T-helper 1 cell treated with Interleukin-12 subunit alpha and Interleukin-12 subunit beta and Interleukin-4 antibody, amounts not matched to agents 30 μg/mL and 1 μg/mL, for 36 hours (primary cell): ENCODE data around the gene IQSEC2.

ENCODE experiments used
- H3K27ac Mint-ChIP-seq: one replicate; pipeline ENCODE4 v1.8.0; 2021; ENCODE audit warnings: mild to moderate bottlenecking, mixed read lengths
- H3K27me3 Mint-ChIP-seq: one replicate; pipeline ENCODE4 v1.8.0; 2021; ENCODE audit warnings: low read depth, mixed read lengths
- H3K36me3 Mint-ChIP-seq: one replicate; pipeline ENCODE4 v1.8.0; 2021; ENCODE audit warnings: low read depth, mixed read lengths
- H3K4me1 Mint-ChIP-seq: one replicate; pipeline ENCODE4 v1.8.0; 2021; ENCODE audit warnings: low read depth, mixed read lengths
- H3K4me3 Mint-ChIP-seq: one replicate; pipeline ENCODE4 v1.8.0; 2021; ENCODE audit warnings: mild to moderate bottlenecking, moderate library complexity, mixed read lengths
- H3K9me3 Mint-ChIP-seq: one replicate; pipeline ENCODE4 v1.8.0; 2021; ENCODE audit warnings: mixed read lengths

The IQSEC2 gene

DNA sequence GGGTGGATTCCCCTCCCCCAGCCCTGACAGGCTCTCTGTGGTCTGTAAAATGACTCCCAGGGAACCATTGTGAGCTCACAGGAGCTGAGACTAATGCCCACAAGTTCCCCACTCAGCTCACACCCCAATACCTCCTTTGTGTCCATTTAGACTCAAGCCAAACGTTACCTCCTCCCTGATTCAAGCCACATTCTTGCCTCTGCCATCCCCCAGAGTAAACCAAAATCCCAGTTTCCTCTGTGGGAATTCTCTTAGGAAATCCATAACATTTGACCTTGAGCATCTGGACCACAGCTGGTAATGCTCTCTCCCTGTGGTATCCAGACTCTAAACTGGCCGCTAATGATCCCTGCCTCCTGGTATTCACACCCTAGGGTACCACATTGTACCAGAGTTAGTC, 30.1 kb downstream of the IQSEC2 start:
- Mint-ChIP-seq H3K27ac (no peak overlapping the region), H3K4me1 (no peaks in the 10 kb centered on the region), H3K4me3 (no peak overlapping the region)

DNA sequence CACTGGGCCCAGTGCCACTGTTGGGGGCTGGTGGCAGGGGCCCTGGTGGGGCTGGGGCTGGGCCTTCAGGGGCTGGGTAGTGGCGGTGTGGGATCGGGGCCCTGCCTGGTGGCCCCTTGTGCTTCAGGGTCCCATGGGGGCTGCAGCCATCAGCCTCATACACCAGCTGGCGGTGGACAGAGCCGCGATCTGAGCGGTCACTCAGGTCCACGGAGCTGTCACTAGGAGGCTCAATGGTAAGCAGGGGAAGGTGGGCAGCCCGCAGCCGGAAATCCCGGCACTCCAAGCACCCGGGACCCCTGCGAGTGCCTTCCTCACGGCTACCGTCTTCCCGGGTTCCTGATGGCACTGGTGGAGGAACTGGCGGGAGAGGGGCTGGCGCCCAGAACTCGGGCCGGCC, 30.8 kb downstream of the IQSEC2 start:
- H3K27me3 Mint-ChIP-seq: peaks cover 6% of the 10 kb centered on the region
- no peaks in the 10 kb centered on the region for H3K9me3 Mint-ChIP-seq
- no peaks in the 10 kb centered on the region for H3K36me3 Mint-ChIP-seq
- H3K4me1 Mint-ChIP-seq: no peaks in the 10 kb centered on the region
- H3K27ac Mint-ChIP-seq: no peak overlapping the region
- H3K4me3 Mint-ChIP-seq: no peak overlapping the region

More for the DNA sequence above, 30.1 kb downstream of the IQSEC2 start:
- Mint-ChIP-seq H3K9me3 (no peaks in the 10 kb centered on the region), H3K36me3 (no peaks in the 10 kb centered on the region), H3K27me3 (peaks cover 3% of the 10 kb centered on the region)

DNA sequence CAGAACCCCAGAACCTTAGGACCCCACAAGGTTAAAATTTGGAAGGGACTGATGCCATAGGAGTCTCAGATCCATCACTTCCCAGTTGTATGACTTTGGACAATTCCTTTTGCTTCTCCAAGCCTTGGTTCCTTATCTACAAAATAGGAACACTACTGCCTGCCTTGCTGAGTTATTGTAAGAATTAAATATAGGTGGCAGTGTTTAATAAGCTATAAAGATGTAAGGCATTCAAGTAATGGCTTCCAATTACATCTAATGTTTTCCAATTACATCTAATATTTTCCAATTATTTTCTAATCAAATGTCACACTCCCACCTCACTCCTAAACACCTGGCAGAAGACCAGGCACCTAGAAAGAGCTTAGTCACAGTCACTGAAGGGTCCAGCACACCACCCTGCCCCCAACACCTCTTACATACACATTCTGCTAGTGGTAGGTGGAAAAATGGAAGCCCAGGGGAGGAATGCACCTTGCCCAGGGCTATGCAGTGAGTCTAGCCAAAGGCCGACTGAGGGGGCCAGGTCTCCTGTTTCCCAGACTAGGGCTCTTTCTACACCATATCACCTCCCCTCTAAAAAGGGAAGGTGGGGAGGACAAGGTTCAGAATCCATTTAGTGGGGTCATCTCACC, 31.9 kb downstream of the IQSEC2 start:
- H3K27me3 Mint-ChIP-seq: peaks cover 6% of the 10 kb centered on the region
- H3K4me1 Mint-ChIP-seq: no peaks in the 10 kb centered on the region
- H3K36me3 Mint-ChIP-seq: no peaks in the 10 kb centered on the region
- H3K27ac Mint-ChIP-seq: no peak overlapping the region
- H3K4me3 Mint-ChIP-seq: no peak overlapping the region
- H3K9me3 Mint-ChIP-seq: no peaks in the 10 kb centered on the region

DNA sequence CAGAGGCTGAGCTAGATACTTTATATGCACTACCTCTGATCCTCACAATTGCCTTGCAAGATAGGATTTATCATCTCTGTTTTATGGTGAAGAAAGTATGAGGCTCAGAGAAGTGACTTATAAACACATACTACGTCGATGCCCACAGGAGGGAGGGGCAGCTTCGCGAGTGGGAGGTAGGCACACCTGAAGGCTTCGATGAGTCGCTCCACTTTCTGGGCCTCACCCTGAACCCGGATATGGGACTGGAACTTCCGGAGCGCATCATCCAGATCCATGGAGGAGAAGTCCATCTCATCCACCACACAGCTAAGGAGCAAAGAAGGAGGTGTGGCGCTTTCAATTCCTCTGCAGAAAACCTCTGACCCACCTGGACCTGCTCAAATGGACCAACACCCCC, 33.5 kb downstream of the IQSEC2 start:
- no peaks in the 10 kb centered on the region for H3K4me1 Mint-ChIP-seq
- no peaks in the 10 kb centered on the region for H3K9me3 Mint-ChIP-seq
- no peaks in the 10 kb centered on the region for H3K36me3 Mint-ChIP-seq
- H3K27ac Mint-ChIP-seq: no peak overlapping the region
- peaks cover 6% of the 10 kb centered on the region for H3K27me3 Mint-ChIP-seq
- H3K4me3 Mint-ChIP-seq: no peak overlapping the region

DNA sequence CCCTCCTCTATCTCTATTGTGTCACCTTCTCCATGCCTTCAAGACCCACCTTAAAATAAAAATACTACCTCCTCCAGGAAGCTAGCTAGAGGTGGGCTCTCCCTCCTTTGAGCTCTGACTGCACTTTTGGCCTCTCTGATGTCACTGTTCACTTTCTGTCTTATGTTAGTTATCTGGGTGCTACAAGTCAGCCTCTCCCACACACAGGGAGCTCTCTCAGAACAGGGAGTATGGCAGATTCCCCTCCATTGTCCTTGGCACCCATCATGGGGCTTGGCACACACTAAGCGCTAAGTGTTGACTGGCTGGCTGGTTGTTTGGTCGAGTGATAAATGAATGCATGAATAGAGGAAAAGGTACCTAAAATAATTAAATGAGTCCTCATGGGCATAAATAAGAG, 35.2 kb downstream of the IQSEC2 start:
- H3K27ac Mint-ChIP-seq: no peak overlapping the region
- H3K27me3 Mint-ChIP-seq: peaks cover 6% of the 10 kb centered on the region
- no peaks in the 10 kb centered on the region for H3K36me3 Mint-ChIP-seq
- H3K4me3 Mint-ChIP-seq: no peak overlapping the region
- H3K4me1 Mint-ChIP-seq: no peaks in the 10 kb centered on the region
- no peaks in the 10 kb centered on the region for H3K9me3 Mint-ChIP-seq

DNA sequence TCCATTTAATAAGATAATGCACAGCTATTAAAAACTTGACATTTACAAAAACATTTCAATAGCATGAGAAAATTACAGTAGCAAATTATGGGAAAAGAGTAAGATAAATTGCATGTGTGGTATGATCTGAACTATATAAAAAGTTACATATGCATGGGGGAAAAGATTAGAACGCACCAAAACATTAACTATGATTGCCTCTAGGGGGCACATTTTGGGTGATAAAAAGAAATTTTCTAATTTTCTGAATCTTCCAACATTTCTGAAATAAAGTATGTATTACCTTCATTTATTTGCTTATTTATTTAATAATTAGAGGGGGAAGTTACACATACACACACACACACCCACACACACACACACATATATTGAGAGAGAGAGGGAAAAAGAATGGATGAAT, 36.8 kb downstream of the IQSEC2 start:
- Mint-ChIP-seq H3K9me3 (no peaks in the 10 kb centered on the region), H3K27ac (no peak overlapping the region), H3K4me3 (no peak overlapping the region), H3K36me3 (no peaks in the 10 kb centered on the region), H3K4me1 (no peaks in the 10 kb centered on the region), H3K27me3 (peaks cover 6% of the 10 kb centered on the region)

DNA sequence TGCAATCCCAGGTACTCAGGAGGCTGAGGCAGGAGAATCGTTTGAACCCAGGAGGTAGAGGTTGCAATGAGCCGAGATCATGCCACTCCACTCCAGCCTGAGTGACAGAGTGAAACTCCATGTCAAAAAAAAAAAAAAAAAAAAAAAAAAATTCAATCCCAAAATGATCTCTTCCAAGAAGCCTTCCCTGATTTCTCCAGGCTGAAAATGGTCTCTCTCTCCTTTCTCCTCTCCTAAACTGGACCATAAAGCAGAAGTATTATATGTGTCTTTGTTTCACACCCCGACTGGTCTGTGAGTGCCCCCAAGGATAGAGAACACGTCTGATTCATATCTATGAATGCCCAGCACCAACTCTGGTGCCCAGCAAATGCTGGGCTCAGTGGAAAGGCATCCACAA, 39.1 kb downstream of the IQSEC2 start:
- H3K4me1 Mint-ChIP-seq: no peaks in the 10 kb centered on the region
- no peak overlapping the region for H3K27ac Mint-ChIP-seq
- no peak overlapping the region for H3K4me3 Mint-ChIP-seq
- peaks cover 6% of the 10 kb centered on the region for H3K27me3 Mint-ChIP-seq
- no peaks in the 10 kb centered on the region for H3K36me3 Mint-ChIP-seq
- no peaks in the 10 kb centered on the region for H3K9me3 Mint-ChIP-seq

DNA sequence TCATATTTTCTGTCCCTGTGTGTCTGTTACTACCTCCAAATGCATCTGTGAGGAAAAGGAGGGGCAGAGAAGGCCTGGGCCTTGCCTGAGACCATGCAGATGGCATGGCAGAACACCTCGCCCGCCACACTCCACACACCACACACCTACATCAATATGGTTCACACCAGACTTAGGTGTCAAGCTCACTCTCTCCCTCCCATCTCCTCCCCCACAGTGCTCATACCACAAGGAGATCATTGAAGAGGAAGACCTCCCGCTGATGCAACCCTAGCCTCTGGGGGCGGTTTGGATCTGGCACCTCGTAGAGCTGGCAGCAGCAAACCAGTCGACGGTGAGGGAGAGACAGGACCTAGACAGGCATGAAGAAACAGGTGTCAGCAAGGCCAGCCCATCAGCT, 39.8 kb downstream of the IQSEC2 start:
- H3K36me3 Mint-ChIP-seq: no peaks in the 10 kb centered on the region

DNA sequence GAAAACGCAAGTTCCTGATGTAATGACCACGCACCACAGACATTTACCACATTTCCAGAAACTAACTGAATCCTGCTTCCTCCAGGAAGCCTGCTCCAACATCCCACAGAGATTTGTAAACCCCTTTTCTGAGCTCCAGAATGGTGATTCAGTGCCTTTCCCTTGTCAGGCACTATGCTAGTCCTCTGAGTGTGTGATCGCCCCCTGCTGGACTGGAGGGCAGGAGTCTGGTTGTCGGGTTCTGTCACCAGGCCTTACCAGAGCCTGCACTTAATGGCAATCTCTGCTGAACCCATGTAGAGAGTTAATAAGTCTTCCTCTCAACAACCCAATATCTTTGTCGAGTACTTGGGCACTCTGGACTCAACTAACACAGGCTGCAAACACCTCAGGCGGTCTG, 41.9 kb downstream of the IQSEC2 start:
- H3K9me3 Mint-ChIP-seq: no peaks in the 10 kb centered on the region
- H3K27ac Mint-ChIP-seq: no peak overlapping the region
- H3K4me3 Mint-ChIP-seq: no peak overlapping the region
- H3K36me3 Mint-ChIP-seq: no peaks in the 10 kb centered on the region
- H3K27me3 Mint-ChIP-seq: no peaks in the 10 kb centered on the region
- no peaks in the 10 kb centered on the region for H3K4me1 Mint-ChIP-seq

More for the DNA sequence above, 39.8 kb downstream of the IQSEC2 start:
- Mint-ChIP-seq H3K9me3 (no peaks in the 10 kb centered on the region), H3K4me1 (no peaks in the 10 kb centered on the region), H3K4me3 (no peak overlapping the region), H3K27me3 (peaks cover 6% of the 10 kb centered on the region), H3K27ac (no peak overlapping the region)

DNA sequence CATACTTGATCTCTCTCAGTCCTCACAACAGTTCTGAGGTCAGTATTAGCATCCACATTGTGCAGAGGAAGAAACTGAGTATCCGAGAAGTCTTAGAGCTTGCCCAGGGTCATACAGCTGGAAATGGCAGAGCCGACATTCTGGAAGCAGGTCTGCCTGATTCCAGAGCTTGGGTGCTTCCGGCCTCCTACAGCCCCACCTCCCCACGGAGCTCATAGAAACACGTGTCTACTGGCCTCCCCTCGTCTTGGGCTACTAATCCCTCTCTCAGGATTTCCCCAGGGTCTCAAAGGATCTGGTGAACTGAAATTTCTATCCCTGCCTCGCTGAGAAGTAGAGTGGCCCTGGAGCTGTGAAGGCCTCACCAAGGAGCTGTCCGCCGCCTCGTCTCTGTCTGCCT, 44.3 kb downstream of the IQSEC2 start:
- Mint-ChIP-seq H3K9me3 (no peaks in the 10 kb centered on the region), H3K36me3 (no peaks in the 10 kb centered on the region), H3K27ac (no peak overlapping the region), H3K4me1 (no peaks in the 10 kb centered on the region), H3K27me3 (no peaks in the 10 kb centered on the region), H3K4me3 (no peak overlapping the region)

DNA sequence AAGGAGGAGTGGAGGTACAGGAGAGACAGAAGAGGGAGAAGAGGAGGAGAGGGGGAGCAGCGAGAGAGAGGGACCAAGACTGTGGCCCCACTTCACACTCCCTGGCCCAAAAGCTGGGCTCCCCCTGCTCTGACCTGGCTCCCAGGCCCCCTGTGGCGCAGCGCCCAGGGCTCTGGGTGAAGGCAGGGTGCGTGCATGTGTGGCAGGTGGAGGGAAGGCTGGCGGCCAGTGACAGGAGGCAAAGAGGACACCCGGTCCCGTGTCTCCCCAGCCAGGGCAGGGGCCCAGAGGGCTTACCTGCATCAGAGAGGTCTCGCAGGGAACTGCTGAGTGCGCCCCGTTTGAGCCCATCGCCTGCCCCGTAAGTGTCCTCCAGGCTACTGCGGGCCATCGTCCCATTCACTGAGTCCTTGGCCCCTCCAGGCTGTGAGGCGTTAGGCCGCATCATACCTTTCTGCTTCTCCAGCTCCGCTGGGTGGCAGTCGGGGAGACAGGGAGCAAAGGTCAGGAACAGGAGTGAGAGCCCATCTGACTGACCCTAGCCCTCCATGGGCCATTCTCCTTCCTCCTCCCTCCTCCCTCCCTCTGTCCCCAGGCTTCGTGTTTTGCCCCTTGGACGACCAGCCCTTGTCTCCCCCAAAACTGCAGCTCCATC, 45.2 kb downstream of the IQSEC2 start:
- Mint-ChIP-seq H3K27ac (no peak overlapping the region), H3K36me3 (no peaks in the 10 kb centered on the region), H3K4me3 (no peak overlapping the region), H3K4me1 (no peaks in the 10 kb centered on the region), H3K9me3 (no peaks in the 10 kb centered on the region), H3K27me3 (no peaks in the 10 kb centered on the region)

DNA sequence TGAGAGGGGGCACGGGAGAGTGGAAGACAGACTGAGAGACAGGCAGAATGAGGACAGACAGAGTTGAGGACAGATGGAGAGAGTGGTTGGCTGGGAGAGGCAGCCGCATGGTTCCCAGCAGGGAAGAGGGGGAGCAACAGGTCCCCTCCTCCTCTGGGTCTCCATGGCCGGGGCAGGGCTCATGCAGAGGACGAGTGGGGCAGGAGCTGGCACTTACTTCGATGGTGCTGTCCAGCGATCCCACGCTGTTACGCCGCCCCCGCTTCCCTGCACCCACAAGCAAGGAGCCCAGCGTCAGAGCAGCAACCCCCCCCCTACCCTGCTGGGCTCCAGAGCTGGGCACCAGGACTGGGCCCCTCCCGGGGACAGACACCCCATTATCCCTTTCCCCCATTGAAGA, 45.8 kb downstream of the IQSEC2 start:
- H3K36me3 Mint-ChIP-seq: no peaks in the 10 kb centered on the region
- H3K27me3 Mint-ChIP-seq: no peaks in the 10 kb centered on the region
- no peaks in the 10 kb centered on the region for H3K4me1 Mint-ChIP-seq
- no peaks in the 10 kb centered on the region for H3K9me3 Mint-ChIP-seq
- H3K4me3 Mint-ChIP-seq: no peak overlapping the region
- H3K27ac Mint-ChIP-seq: no peak overlapping the region

DNA sequence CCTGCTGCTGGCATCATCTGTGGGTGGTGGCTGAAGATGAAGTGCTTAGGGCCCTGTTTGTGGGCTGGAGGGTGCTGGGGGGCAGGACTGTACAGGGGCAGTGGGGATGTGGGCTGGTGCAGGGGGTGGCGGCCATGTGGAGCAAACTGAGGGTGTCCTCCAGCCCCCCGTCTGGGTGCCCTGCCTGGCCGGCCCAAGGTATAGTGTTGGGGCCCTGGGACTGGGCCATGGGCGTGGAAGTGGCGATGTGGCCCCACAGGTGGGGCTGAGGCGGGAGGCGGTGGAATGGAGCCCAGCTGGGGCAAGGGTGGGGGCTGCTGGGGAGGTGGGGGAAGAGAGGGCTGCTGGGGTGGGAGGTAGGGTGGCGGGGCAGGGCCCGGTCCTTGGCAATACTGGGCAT, 46.9 kb downstream of the IQSEC2 start:
- H3K27me3 Mint-ChIP-seq: no peaks in the 10 kb centered on the region
- H3K4me3 Mint-ChIP-seq: no peak overlapping the region
- H3K9me3 Mint-ChIP-seq: no peaks in the 10 kb centered on the region

DNA sequence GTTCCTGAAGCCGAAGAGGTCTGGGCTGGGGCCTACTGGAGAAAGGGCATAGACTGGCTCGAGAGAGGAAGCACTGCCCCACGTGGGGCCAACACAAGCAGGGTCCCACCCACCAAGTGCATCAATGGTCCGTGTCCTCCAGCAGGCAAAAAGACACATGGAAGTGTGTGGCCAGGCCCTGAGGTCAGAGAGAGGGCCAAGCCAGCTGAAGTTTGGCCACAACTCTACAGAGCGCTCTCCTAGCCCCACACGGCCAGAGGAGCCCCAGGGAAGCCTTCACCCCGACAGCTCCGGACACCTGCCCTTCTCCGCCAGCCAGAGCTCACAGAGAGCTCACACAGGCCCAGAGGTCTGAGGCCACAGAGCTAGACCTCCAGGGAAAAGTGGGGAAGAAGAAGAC, 47.8 kb downstream of the IQSEC2 start:
- no peaks in the 10 kb centered on the region for H3K27me3 Mint-ChIP-seq
- H3K36me3 Mint-ChIP-seq: no peaks in the 10 kb centered on the region
- H3K9me3 Mint-ChIP-seq: no peaks in the 10 kb centered on the region
- no peak overlapping the region for H3K27ac Mint-ChIP-seq
- no peak overlapping the region for H3K4me3 Mint-ChIP-seq
- no peaks in the 10 kb centered on the region for H3K4me1 Mint-ChIP-seq

More for the DNA sequence above, 46.9 kb downstream of the IQSEC2 start:
- no peaks in the 10 kb centered on the region for H3K36me3 Mint-ChIP-seq
- no peak overlapping the region for H3K27ac Mint-ChIP-seq
- no peaks in the 10 kb centered on the region for H3K4me1 Mint-ChIP-seq

DNA sequence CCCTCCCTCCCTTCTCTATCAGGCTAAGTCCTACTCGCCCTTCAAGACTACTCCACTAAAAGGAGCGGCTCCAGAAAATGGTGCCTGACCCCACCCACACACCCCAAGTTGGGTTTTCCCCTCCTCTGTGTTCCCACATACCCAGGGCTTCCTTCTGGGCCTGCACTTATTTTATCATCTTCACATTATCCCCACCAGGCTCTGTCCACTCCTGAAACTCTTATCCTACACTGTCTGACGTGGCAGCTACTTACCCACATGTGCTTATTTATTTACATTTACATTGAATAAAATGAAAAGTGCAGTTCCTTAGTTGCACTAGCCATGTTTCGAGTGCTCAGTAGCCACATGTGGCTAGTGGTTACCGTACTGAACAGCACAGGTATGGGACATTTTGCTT, 51.3 kb downstream of the IQSEC2 start:
- Mint-ChIP-seq H3K27me3 (no peaks in the 10 kb centered on the region), H3K4me3 (no peak overlapping the region), H3K4me1 (peaks cover 14% of the 10 kb centered on the region), H3K27ac (no peak overlapping the region), H3K36me3 (no peaks in the 10 kb centered on the region), H3K9me3 (no peaks in the 10 kb centered on the region)
